SK-N-SH treated with all-trans-retinoic acid at 6 μM for 48 hours (cell line): ENCODE measurements around the gene RBMS3.

ENCODE experiments used
- CSRNP3 ChIP-seq: fragments of 250-450 bp; sonication (Bioruptor Pico); IDR thresholded peaks from 2 replicates; pipeline ENCODE4 v1.5.1; 2021; ENCODE audit warnings: mild to moderate bottlenecking, moderate library complexity
- OSR1 ChIP-seq: fragments of 250-450 bp; sonication (Bioruptor Pico); IDR thresholded peaks from 2 replicates; pipeline ENCODE4 v1.8.0; 2022; ENCODE audit warnings: moderate library complexity, mild to moderate bottlenecking, inconsistent platforms
- PATZ1 ChIP-seq: fragments of 250-450 bp; sonication (Bioruptor Pico); IDR thresholded peaks from 2 replicates; pipeline ENCODE4 v1.8.0; 2020; ENCODE audit warnings: mild to moderate bottlenecking, moderate library complexity, borderline replicate concordance
- ZFP3 ChIP-seq: fragments of 250-450 bp; sonication (Bioruptor Pico); IDR thresholded peaks from 2 replicates; pipeline ENCODE4 v1.5.0; 2020; ENCODE audit warnings: mild to moderate bottlenecking, moderate library complexity
- ZFP30 ChIP-seq: fragments of 450-650 bp; formaldehyde crosslinking; IDR thresholded peaks from 2 replicates; pipeline ENCODE4 v1.5.0; 2022; ENCODE audit warnings: mild to moderate bottlenecking, moderate library complexity
- ZNF70 ChIP-seq: fragments of 450-650 bp; formaldehyde crosslinking; IDR thresholded peaks from 2 replicates; pipeline ENCODE4 v1.5.0; 2020; ENCODE audit warnings: mild to moderate bottlenecking, moderate library complexity
- ZNF8 ChIP-seq: fragments of 450-650 bp; formaldehyde crosslinking; IDR thresholded peaks from 2 replicates; pipeline ENCODE4 v1.5.0; 2020; ENCODE audit warnings: mild to moderate bottlenecking, moderate library complexity
- TF ChIP-seq, protein P1 (sequence below): fragments of 250-450 bp; sonication (Bioruptor Pico); IDR thresholded peaks from 2 replicates; pipeline ENCODE4 v1.5.0; 2020; ENCODE audit warnings: mild to moderate bottlenecking, moderate library complexity

DNA sequence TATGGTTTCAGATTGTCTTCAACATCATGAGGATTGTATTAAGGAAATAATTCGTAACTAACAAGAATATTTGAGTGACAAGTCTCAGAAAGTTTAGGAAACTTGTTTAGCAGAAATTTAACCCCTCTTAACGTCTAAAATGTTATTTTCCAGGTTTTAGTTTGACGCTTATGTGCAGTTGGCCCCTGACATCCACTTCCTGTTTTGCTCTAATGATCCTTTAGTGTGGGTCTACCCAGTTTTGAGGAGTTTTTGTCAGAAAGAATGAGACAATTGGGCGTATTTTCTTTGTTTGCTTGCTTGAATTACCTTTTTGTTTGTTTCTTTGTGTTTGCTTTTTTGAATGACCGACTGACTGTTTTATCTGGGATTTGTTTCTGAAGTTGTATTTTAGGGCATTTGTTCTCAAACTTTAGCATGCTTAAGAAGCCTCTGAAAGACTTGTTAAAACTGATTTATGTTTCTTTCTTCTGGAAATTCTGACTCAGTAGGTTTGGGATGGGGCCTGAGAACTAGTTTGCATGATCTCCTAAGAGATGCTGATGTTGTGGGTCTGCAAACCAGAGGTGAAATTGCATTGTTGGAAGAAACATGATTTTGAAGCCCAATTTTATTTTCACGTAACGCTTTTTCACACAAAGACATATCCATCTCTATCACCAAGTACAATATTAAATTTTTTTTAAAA lies 20.6 kb downstream of the RBMS3 start:
- no peak for TF ChIP-seq ZFP3 (CRISPR knock-in tag)
- TF ChIP-seq ZFP30 (CRISPR knock-in tag) = no peak
- no peak for TF ChIP-seq PATZ1 (CRISPR knock-in tag)
- TF ChIP-seq, protein P1, sequence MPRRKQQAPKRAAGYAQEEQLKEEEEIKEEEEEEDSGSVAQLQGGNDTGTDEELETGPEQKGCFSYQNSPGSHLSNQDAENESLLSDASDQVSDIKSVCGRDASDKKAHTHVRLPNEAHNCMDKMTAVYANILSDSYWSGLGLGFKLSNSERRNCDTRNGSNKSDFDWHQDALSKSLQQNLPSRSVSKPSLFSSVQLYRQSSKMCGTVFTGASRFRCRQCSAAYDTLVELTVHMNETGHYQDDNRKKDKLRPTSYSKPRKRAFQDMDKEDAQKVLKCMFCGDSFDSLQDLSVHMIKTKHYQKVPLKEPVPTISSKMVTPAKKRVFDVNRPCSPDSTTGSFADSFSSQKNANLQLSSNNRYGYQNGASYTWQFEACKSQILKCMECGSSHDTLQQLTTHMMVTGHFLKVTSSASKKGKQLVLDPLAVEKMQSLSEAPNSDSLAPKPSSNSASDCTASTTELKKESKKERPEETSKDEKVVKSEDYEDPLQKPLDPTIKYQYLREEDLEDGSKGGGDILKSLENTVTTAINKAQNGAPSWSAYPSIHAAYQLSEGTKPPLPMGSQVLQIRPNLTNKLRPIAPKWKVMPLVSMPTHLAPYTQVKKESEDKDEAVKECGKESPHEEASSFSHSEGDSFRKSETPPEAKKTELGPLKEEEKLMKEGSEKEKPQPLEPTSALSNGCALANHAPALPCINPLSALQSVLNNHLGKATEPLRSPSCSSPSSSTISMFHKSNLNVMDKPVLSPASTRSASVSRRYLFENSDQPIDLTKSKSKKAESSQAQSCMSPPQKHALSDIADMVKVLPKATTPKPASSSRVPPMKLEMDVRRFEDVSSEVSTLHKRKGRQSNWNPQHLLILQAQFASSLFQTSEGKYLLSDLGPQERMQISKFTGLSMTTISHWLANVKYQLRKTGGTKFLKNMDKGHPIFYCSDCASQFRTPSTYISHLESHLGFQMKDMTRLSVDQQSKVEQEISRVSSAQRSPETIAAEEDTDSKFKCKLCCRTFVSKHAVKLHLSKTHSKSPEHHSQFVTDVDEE (CRISPR knock-in tag) = no peak
- TF ChIP-seq ZNF70 = no peak
- no peak for TF ChIP-seq OSR1 (CRISPR knock-in tag)
- no peak for TF ChIP-seq ZNF8 (CRISPR knock-in tag)
- TF ChIP-seq CSRNP3 (CRISPR knock-in tag) = no peak
